GM12878 (cell line): ENCODE measurements around the gene SIN3B. TPM values are rescaled to one million over a fixed set of nuclear protein-coding genes. Genes with fewer than 3 reads are reported as not detected.

Experiments
- ATAC-seq: fragments of 200-7000 bp; cut with Tn5 transposase; 3 replicates; pipeline ENCODE4 v1.9.1; 2020; ENCODE audit warnings: mild to moderate bottlenecking, moderate library complexity
- BruUV-seq: library from RNA; stranded (reverse); fragments of 400-500 nt; replicated peaks from 2 replicates; lab custom pipeline; 2021; lab: Mats Ljungman, UMichigan
- CTCF ChIA-PET: fragments of 300-600 bp; sonication (Branson Sonifier 250); formaldehyde crosslinking; extraction: SDS; loops from one replicate; lab custom pipeline; 2021; ENCODE audit warnings: inconsistent platforms; lab: Yijun Ruan, JAX
- POLR2A ChIA-PET: fragments of 350-600 bp; formaldehyde crosslinking; extraction: SDS; loops from one replicate; lab custom pipeline; 2021; ENCODE audit warnings: inconsistent platforms; lab: Charles Lee
- RAD21 ChIA-PET: fragments of 300-600 bp; sonication (Branson Sonifier 250); formaldehyde crosslinking; loops from one replicate; lab custom pipeline; 2023; ENCODE audit warnings: antibody characterized with exemption; ENCODE audit not compliant: unreplicated experiment; lab: Charles Lee
- SMC1A ChIA-PET: fragments of 300-600 bp; sonication (Branson Sonifier 250); formaldehyde crosslinking; loops from one replicate; lab custom pipeline; 2023; ENCODE audit not compliant: unreplicated experiment, uncharacterized antibody; lab: Charles Lee
- DNase-seq: peaks from one replicate; pipeline ENCODE4 v3.0.0-alpha.2; 2011; ENCODE audit warnings: low read depth, low spot score
- FAIRE-seq: peaks from 3 replicates; lab custom pipeline; 2011; peaks lifted over from hg19 to GRCh38; lab: Jason Lieb, UNC
- H2AFZ ChIP-seq: 2 replicates; pipeline ENCODE4 v1.6.0; 2011; ENCODE audit warnings: low read depth, low read length, control low read depth; ENCODE audit not compliant: control insufficient read depth
- H3K27ac ChIP-seq: 2 replicates; pipeline ENCODE4 v1.5.1; 2011; ENCODE audit warnings: control low read depth; ENCODE audit not compliant: control insufficient read depth, insufficient read depth
- H3K27me3 ChIP-seq, 2 experiments: replicated peaks in 1 of 2; 2 replicates each; pipeline versions ENCODE4 v1.6.0 to v1.6.1; 2011; ENCODE audit warnings: low read length in 1 of 2; ENCODE audit not compliant: control insufficient read depth in 2 of 2, insufficient read depth in 2 of 2
- H3K36me3 ChIP-seq, 2 experiments: 2 replicates each; pipeline ENCODE4 v1.5.1; 2011; ENCODE audit warnings: low read length in 1 of 2; ENCODE audit not compliant: control insufficient read depth in 2 of 2, insufficient read depth in 2 of 2
- H3K4me1 ChIP-seq: 2 replicates; pipeline ENCODE4 v1.6.1; 2011; ENCODE audit warnings: mild to moderate bottlenecking, low read length, moderate library complexity, mixed read lengths; ENCODE audit not compliant: control insufficient read depth, insufficient read depth
- H3K4me2 ChIP-seq: 2 replicates; pipeline ENCODE4 v1.6.0; 2011; ENCODE audit warnings: control low read depth; ENCODE audit not compliant: control insufficient read depth, insufficient read depth
- H3K4me3 ChIP-seq: fragments of 200-600 bp; sonication (generic); 2 replicates; pipeline ENCODE4 v1.5.1; 2016
- H3K79me2 ChIP-seq: 2 replicates; pipeline ENCODE4 v1.6.0; 2011; ENCODE audit warnings: low read length; ENCODE audit not compliant: control insufficient read depth, insufficient read depth
- H3K9ac ChIP-seq: 2 replicates; pipeline ENCODE4 v1.8.0; 2011; ENCODE audit warnings: low read length, control low read depth, mixed read lengths; ENCODE audit not compliant: control insufficient read depth, insufficient read depth
- H3K9me3 ChIP-seq: replicated peaks from 3 replicates; pipeline ENCODE4 v1.5.1; 2011; ENCODE audit warnings: mild to moderate bottlenecking, low read length; ENCODE audit not compliant: control insufficient read depth, insufficient read depth
- H4K20me1 ChIP-seq: 2 replicates; pipeline ENCODE4 v1.6.0; 2011; ENCODE audit not compliant: control insufficient read depth, insufficient read depth
- BHLHE40 ChIP-seq, 2 experiments: fragments of 450-650 bp in 1 of 2; IDR thresholded peaks; 2 replicates each; pipeline ENCODE4 v1.6.1; 2011 to 2017; ENCODE audit warnings: low read depth in 2 of 2, borderline replicate concordance in 1 of 2, improper control_type of control experiment in 1 of 2, low read length in 1 of 2, mild to moderate bottlenecking in 1 of 2
- CHD4 ChIP-seq: fragments of 200-600 bp; sonication (generic); IDR thresholded peaks from 2 replicates; pipeline ENCODE4 v1.6.1; 2016; ENCODE audit warnings: mild to moderate bottlenecking
- LARP7 ChIP-seq: fragments of 450-650 bp; IDR thresholded peaks from 2 replicates; pipeline ENCODE4 v1.6.1; 2017; ENCODE audit warnings: mild to moderate bottlenecking
- MTA3 ChIP-seq: IDR thresholded peaks from 2 replicates; pipeline ENCODE4 v1.6.1; 2012; ENCODE audit warnings: low read length, inconsistent platforms, borderline replicate concordance
- NR2F1 ChIP-seq: fragments of 450-650 bp; conservative IDR thresholded peaks from 2 replicates; pipeline ENCODE4 v1.6.1; 2017; ENCODE audit warnings: mild to moderate bottlenecking
- NRF1 ChIP-seq: conservative IDR thresholded peaks from 2 replicates; pipeline ENCODE4 v1.6.1; 2011; ENCODE audit warnings: mild to moderate bottlenecking, low read depth, low read length, improper control_type of control experiment
- PML ChIP-seq: IDR thresholded peaks from 2 replicates; pipeline ENCODE4 v1.6.1; 2012; ENCODE audit warnings: low read length, inconsistent platforms
- POLR2AphosphoS5 ChIP-seq: IDR thresholded peaks from 2 replicates; pipeline ENCODE4 v1.6.1; 2011; ENCODE audit warnings: mild to moderate bottlenecking, low read length, inconsistent platforms
- RAD51 ChIP-seq: fragments of 450-650 bp; IDR thresholded peaks from 2 replicates; pipeline ENCODE4 v1.6.1; 2016; ENCODE audit warnings: moderate library complexity, mild to moderate bottlenecking, inconsistent platforms
- RUNX3 ChIP-seq: IDR thresholded peaks from 2 replicates; pipeline ENCODE4 v1.6.1; 2012; ENCODE audit warnings: low read length, inconsistent platforms
- TCF12 ChIP-seq: IDR thresholded peaks from 2 replicates; pipeline ENCODE4 v1.6.1; 2011; ENCODE audit warnings: low read depth, mild to moderate bottlenecking, low read length
- YBX1 ChIP-seq: fragments of 450-650 bp; IDR thresholded peaks from 2 replicates; pipeline ENCODE4 v1.6.1; 2016; ENCODE audit warnings: antibody characterized with exemption
- ZSCAN29 ChIP-seq: fragments of 450-650 bp; IDR thresholded peaks from 2 replicates; pipeline ENCODE4 v1.6.1; 2017; ENCODE audit warnings: mild to moderate bottlenecking, moderate library complexity
- WGBS: methylation state at CpG from one replicate; pipeline ENCODE4 v1.1.6; 2016; ENCODE audit warnings: low lambda C conversion rate; ENCODE audit not compliant: insufficient replicate concordance, insufficient coverage; ENCODE audit errors: missing lambda C conversion rate; 5-methylcytosine and 5-hydroxymethylcytosine counted together
- in situ Hi-C: fragments of 300-500 bp; cut with MboI; formaldehyde crosslinking; loops from 9 replicates; pipeline ENCODE4 v1.14.3; 2018; ENCODE audit warnings: mixed read lengths
- intact Hi-C: fragments of 100-400 bp; cut with micrococcal nuclease; formaldehyde crosslinking; loops from one replicate; pipeline ENCODE4 v1.14.2; 2022; ENCODE audit not compliant: unreplicated experiment
- polyA plus RNA-seq, 11 experiments: library from polyadenylated mRNA; depleted of rRNA in 4 of 11; unstranded in 6 of 11; stranded (reverse) in 5 of 11; fragments of >200 nt; fragmentation: Nextera tagmentation in 4 of 11; fragmentation: Illumina TruSeq in 1 of 11; extraction: Ambion mirVana in 4 of 11; extraction: Trizol in 1 of 11; gene quantifications; 1 replicate in 1 of 11; 2 replicates in 10 of 11; pipeline versions ENCODE4 v1.2.1 to v1.2.3, GENCODE V29; 2011 to 2016; ENCODE audit warnings: inconsistent platforms in 2 of 11, missing spikeins in 2 of 11, low read depth in 1 of 11
- total RNA-seq, 4 experiments: library from RNA; depleted of rRNA in 3 of 4; stranded (reverse); fragments of >200 nt in 3 of 4; fragmentation: Illumina TruSeq in 1 of 4; extraction: Trizol in 1 of 4; gene quantifications; 2 replicates each; pipeline versions ENCODE4 v1.2.1 to v1.2.3, GENCODE V29; 2013 to 2021
- TF ChIP-seq, protein P1 (sequence below): IDR thresholded peaks from 2 replicates; pipeline ENCODE4 v1.6.1; 2012; ENCODE audit warnings: mild to moderate bottlenecking, low read depth, low read length
- TF ChIP-seq, protein P2 (sequence below): IDR thresholded peaks from 2 replicates; pipeline ENCODE4 v1.6.1; 2012; ENCODE audit warnings: low read length, inconsistent platforms
- TF ChIP-seq, protein P3 (sequence below): fragments of 450-650 bp; IDR thresholded peaks from 2 replicates; pipeline ENCODE4 v1.6.1; 2017; ENCODE audit warnings: mild to moderate bottlenecking, moderate library complexity

The SIN3B gene
- total and polyA plus RNA-seq, 10 of the 15 experiments (the other 5 are each of a cell fraction or from before 2014, with no cell fraction given) = 0.68 to 34.5 (median 15.8) TPM

DNA sequence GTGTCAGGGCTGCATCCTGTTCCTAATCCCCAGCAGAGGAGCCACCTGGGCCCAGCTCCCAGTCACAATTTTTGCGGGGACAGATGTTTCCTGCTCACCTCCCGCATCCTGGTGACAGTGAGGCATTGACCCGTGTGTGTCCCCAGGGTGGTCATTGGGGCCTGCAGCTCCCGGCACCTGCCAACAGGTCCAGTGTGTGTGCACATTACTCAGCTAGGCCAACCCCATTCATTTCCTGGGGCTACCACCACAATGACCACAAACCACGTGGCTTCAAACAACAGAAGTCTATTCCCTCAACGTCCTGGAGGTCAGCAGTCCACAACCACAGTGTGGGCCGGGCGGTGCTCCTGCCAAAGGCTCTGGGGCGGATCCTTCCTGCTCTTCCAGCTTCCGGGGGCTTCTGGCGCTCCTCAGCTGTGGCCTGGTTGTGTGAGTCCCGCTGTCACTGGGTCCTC is 47.7 kb downstream of the SIN3B start:
- peaks cover 18% of the 10 kb centered on the region; the same call in 2 of the 3 replicates for H3K9me3 ChIP-seq
- H2AFZ ChIP-seq = no peak overlapping the region
- no peak overlapping the region for H3K4me2 ChIP-seq
- RAD21 ChIA-PET = no interaction called here
- DNase-seq (no peak), FAIRE-seq (no peak), ATAC-seq (peak; percentile 64)
- BruUV-seq = no TSS peak
- H3K9ac ChIP-seq = no peak overlapping the region
- in situ Hi-C loops (no loop called here), intact Hi-C loops (no loop called here)
- no peaks in the 10 kb centered on the region for H4K20me1 ChIP-seq
- H3K27me3 ChIP-seq = no peaks in the 10 kb centered on the region
- POLR2A ChIA-PET = no interaction called here
- H3K79me2 ChIP-seq = no peaks in the 10 kb centered on the region
- WGBS = 38% methylated on average over 12 of the region's 12 CpGs
- SMC1A ChIA-PET = no interaction called here
- H3K4me3 ChIP-seq = no peak overlapping the region
- peaks cover 10 to 40% of the 10 kb centered on the region in 2 experiments for H3K36me3 ChIP-seq
- peaks cover 6% of the 10 kb centered on the region for H3K4me1 ChIP-seq
- CTCF ChIA-PET = no interaction called here
- no peak overlapping the region for H3K27ac ChIP-seq
- TF ChIP-seq NRF1 (no peak), ZSCAN29 (no peak), RUNX3 (peak; percentile 90), LARP7 (no peak), POLR2AphosphoS5 (no peak), TCF12 (peak; percentile 25; the same call in 1 of the 2 replicates), MTA3 (no peak), YBX1 (no peak), NR2F1 (peak; percentile 68; the same call in 1 of the 2 replicates), PML (no peak), BHLHE40 (IDR thresholded peaks at IDR 0.05; ENCODE audit: borderline replicate concordance in 1 of 2, low read depth in 2 of 2, low read length in 1 of 2) (peak in 1 of 2 experiments; percentile 23; a peak in 1 of 4 replicates), CHD4 (no peak), RAD51 (no peak)
- TF ChIP-seq, protein P1, sequence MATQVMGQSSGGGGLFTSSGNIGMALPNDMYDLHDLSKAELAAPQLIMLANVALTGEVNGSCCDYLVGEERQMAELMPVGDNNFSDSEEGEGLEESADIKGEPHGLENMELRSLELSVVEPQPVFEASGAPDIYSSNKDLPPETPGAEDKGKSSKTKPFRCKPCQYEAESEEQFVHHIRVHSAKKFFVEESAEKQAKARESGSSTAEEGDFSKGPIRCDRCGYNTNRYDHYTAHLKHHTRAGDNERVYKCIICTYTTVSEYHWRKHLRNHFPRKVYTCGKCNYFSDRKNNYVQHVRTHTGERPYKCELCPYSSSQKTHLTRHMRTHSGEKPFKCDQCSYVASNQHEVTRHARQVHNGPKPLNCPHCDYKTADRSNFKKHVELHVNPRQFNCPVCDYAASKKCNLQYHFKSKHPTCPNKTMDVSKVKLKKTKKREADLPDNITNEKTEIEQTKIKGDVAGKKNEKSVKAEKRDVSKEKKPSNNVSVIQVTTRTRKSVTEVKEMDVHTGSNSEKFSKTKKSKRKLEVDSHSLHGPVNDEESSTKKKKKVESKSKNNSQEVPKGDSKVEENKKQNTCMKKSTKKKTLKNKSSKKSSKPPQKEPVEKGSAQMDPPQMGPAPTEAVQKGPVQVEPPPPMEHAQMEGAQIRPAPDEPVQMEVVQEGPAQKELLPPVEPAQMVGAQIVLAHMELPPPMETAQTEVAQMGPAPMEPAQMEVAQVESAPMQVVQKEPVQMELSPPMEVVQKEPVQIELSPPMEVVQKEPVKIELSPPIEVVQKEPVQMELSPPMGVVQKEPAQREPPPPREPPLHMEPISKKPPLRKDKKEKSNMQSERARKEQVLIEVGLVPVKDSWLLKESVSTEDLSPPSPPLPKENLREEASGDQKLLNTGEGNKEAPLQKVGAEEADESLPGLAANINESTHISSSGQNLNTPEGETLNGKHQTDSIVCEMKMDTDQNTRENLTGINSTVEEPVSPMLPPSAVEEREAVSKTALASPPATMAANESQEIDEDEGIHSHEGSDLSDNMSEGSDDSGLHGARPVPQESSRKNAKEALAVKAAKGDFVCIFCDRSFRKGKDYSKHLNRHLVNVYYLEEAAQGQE = no peak
- TF ChIP-seq, protein P2, sequence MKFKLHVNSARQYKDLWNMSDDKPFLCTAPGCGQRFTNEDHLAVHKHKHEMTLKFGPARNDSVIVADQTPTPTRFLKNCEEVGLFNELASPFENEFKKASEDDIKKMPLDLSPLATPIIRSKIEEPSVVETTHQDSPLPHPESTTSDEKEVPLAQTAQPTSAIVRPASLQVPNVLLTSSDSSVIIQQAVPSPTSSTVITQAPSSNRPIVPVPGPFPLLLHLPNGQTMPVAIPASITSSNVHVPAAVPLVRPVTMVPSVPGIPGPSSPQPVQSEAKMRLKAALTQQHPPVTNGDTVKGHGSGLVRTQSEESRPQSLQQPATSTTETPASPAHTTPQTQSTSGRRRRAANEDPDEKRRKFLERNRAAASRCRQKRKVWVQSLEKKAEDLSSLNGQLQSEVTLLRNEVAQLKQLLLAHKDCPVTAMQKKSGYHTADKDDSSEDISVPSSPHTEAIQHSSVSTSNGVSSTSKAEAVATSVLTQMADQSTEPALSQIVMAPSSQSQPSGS = no peak
- TF ChIP-seq, protein P3, sequence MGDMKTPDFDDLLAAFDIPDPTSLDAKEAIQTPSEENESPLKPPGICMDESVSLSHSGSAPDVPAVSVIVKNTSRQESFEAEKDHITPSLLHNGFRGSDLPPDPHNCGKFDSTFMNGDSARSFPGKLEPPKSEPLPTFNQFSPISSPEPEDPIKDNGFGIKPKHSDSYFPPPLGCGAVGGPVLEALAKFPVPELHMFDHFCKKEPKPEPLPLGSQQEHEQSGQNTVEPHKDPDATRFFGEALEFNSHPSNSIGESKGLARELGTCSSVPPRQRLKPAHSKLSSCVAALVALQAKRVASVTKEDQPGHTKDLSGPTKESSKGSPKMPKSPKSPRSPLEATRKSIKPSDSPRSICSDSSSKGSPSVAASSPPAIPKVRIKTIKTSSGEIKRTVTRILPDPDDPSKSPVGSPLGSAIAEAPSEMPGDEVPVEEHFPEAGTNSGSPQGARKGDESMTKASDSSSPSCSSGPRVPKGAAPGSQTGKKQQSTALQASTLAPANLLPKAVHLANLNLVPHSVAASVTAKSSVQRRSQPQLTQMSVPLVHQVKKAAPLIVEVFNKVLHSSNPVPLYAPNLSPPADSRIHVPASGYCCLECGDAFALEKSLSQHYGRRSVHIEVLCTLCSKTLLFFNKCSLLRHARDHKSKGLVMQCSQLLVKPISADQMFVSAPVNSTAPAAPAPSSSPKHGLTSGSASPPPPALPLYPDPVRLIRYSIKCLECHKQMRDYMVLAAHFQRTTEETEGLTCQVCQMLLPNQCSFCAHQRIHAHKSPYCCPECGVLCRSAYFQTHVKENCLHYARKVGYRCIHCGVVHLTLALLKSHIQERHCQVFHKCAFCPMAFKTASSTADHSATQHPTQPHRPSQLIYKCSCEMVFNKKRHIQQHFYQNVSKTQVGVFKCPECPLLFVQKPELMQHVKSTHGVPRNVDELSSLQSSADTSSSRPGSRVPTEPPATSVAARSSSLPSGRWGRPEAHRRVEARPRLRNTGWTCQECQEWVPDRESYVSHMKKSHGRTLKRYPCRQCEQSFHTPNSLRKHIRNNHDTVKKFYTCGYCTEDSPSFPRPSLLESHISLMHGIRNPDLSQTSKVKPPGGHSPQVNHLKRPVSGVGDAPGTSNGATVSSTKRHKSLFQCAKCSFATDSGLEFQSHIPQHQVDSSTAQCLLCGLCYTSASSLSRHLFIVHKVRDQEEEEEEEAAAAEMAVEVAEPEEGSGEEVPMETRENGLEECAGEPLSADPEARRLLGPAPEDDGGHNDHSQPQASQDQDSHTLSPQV = no peak
